ENCODE measurements around the gene CDC42SE2.
"Not testable (repeated sequence)": the region's sequence is repeated elsewhere in the genome, so short reads cannot be mapped to it uniquely, and the experiment has no call there.

The CDC42SE2 gene

GRCh38 chr5:131279204-131279603 is 15.4 kb downstream of the CDC42SE2 start:
- no peak for DNase-seq

- DNase-seq, result no peak
Observed at GRCh38 chr5:131280417-131280816, 16.6 kb downstream of the CDC42SE2 start.

- no peak for DNase-seq
Observed at GRCh38 chr5:131281133-131281867, 17.4 kb downstream of the CDC42SE2 start.

- DNase-seq, result no peak
Observed at GRCh38 chr5:131281868-131282234, 18.0 kb downstream of the CDC42SE2 start.

GRCh38 chr5:131282235-131282634 is 18.4 kb downstream of the CDC42SE2 start:
- DNase-seq, result no peak

- DNase-seq, result no peak
Observed at GRCh38 chr5:131285703-131286399, 22.0 kb downstream of the CDC42SE2 start.

- no peak for DNase-seq
Observed at GRCh38 chr5:131286400-131286715, 22.5 kb downstream of the CDC42SE2 start.

- no peak for DNase-seq
Observed at GRCh38 chr5:131288328-131288727, 24.5 kb downstream of the CDC42SE2 start.

- no peak for DNase-seq
Observed at GRCh38 chr5:131289738-131290137, 25.9 kb downstream of the CDC42SE2 start.

- DNase-seq, result no peak
Observed at GRCh38 chr5:131296213-131296672, 32.4 kb downstream of the CDC42SE2 start.

- DNase-seq, result no peak
Observed at GRCh38 chr5:131297886-131298285, 34.0 kb downstream of the CDC42SE2 start.

- no peak for DNase-seq
Observed at GRCh38 chr5:131299465-131299864, 35.6 kb downstream of the CDC42SE2 start.

- DNase-seq, result no peak
Observed at GRCh38 chr5:131302506-131302905, 38.7 kb downstream of the CDC42SE2 start.

GRCh38 chr5:131303537-131303936 is 39.7 kb downstream of the CDC42SE2 start:
- no peak for DNase-seq

- DNase-seq, result no peak
Observed at GRCh38 chr5:131304414-131304813, 40.6 kb downstream of the CDC42SE2 start.

GRCh38 chr5:131305138-131305689 is 41.4 kb downstream of the CDC42SE2 start:
- DNase-seq, result no peak

GRCh38 chr5:131305906-131306305 is 42.1 kb downstream of the CDC42SE2 start:
- no peak for DNase-seq

- DNase-seq, result not testable (repeated sequence)
Observed at GRCh38 chr5:131312235-131312772, 48.5 kb downstream of the CDC42SE2 start.

- DNase-seq, result no peak
Observed at GRCh38 chr5:131316026-131316425, 52.2 kb downstream of the CDC42SE2 start.

- no peak for DNase-seq
Observed at GRCh38 chr5:131316822-131317221, 53.0 kb downstream of the CDC42SE2 start.

- DNase-seq, result no peak
Observed at GRCh38 chr5:131318455-131318854, 54.6 kb downstream of the CDC42SE2 start.

- DNase-seq, result no peak
Observed at GRCh38 chr5:131321066-131321465, 57.2 kb downstream of the CDC42SE2 start.

- no peak for DNase-seq
Observed at GRCh38 chr5:131322926-131323325, 59.1 kb downstream of the CDC42SE2 start.

- no peak for DNase-seq
Observed at GRCh38 chr5:131323378-131323777, 59.5 kb downstream of the CDC42SE2 start.

All from NCI-H1930 (cell line).